Neural crest cell (in vitro differentiated cells): Measurements from ENCODE around the gene NFU1. TPM values are rescaled to one million over a fixed set of nuclear protein-coding genes. Genes with fewer than 3 reads are reported as not detected.

Experiments
- DNase-seq: peaks from one replicate; pipeline ENCODE4 v3.0.0; 2021; ENCODE audit warnings: low read depth, mixed read lengths, low spot score
- H3K27ac Mint-ChIP-seq: one replicate; pipeline ENCODE4 v1.8.0; 2021; ENCODE audit warnings: mild to moderate bottlenecking, mixed read lengths; ENCODE audit not compliant: unreplicated experiment
- H3K27me3 Mint-ChIP-seq: 2 replicates; pipeline ENCODE4 v1.8.0; 2021; ENCODE audit warnings: low read depth, mild to moderate bottlenecking, mixed read lengths
- H3K36me3 Mint-ChIP-seq: 2 replicates; pipeline ENCODE4 v1.8.0; 2021; ENCODE audit warnings: low read depth, mild to moderate bottlenecking, mixed read lengths
- H3K4me1 Mint-ChIP-seq: 2 replicates; pipeline ENCODE4 v1.8.0; 2021; ENCODE audit warnings: mixed read lengths
- H3K4me3 Mint-ChIP-seq: one replicate; pipeline ENCODE4 v1.8.0; 2021; ENCODE audit warnings: mild to moderate bottlenecking, mixed read lengths
- H3K9me3 Mint-ChIP-seq: 2 replicates; pipeline ENCODE4 v1.8.0; 2021; ENCODE audit warnings: mixed read lengths
- CTCF ChIP-seq: fragments of 200-600 bp; sonication (generic); conservative IDR thresholded peaks from 2 replicates; pipeline ENCODE4 v1.5.0; 2021; ENCODE audit warnings: antibody characterized with exemption, mild to moderate bottlenecking
- total RNA-seq: library from RNA; stranded (reverse); gene quantifications from 2 replicates; pipeline ENCODE4 v1.2.1, GENCODE V29; 2021

The NFU1 gene
- total RNA-seq, 1 donor from 2014 or later = 42.7 TPM

GRCh38 chr2:69466728-69467127 is 29.5 kb upstream of the NFU1 start:
- no peak for DNase-seq
- H3K9me3 Mint-ChIP-seq = no peaks in the 10 kb centered on the region
- no peak for TF ChIP-seq CTCF
- peaks cover 10% of the 10 kb centered on the region for H3K36me3 Mint-ChIP-seq
- no peaks in the 10 kb centered on the region for H3K27me3 Mint-ChIP-seq
- no peaks in the 10 kb centered on the region for H3K4me1 Mint-ChIP-seq
- H3K27ac Mint-ChIP-seq = no peak overlapping the region
- H3K4me3 Mint-ChIP-seq = no peak overlapping the region

GRCh38 chr2:69465513-69466456 is 28.6 kb upstream of the NFU1 start:
- H3K9me3 Mint-ChIP-seq = no peaks in the 10 kb centered on the region
- TF ChIP-seq CTCF = no peak
- no peaks in the 10 kb centered on the region for H3K27me3 Mint-ChIP-seq
- H3K4me1 Mint-ChIP-seq = no peaks in the 10 kb centered on the region
- peaks cover 10% of the 10 kb centered on the region for H3K36me3 Mint-ChIP-seq
- DNase-seq = no peak
- H3K4me3 Mint-ChIP-seq = no peak overlapping the region
- no peak overlapping the region for H3K27ac Mint-ChIP-seq

DNA sequence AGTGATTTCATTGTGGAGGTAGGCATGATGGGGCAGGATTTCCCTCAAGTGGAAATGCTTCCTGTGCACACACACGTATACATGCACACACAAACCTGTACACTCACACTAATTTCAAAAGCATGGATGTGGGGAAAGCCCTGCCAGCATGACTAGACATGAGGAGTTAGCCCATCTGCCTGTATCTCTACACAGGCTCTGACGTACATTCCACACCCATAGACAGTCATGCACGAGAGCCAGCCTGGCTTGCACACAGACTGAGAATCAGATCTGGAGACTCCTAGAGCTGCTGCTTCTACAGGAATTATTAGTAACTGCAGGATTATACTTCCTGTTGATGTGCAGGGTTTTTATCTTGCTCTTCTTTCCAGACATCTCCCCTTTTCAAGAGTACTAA is 27.3 kb upstream of the NFU1 start:
- H3K27ac Mint-ChIP-seq = no peak overlapping the region
- H3K27me3 Mint-ChIP-seq = no peaks in the 10 kb centered on the region
- no peak overlapping the region for H3K4me3 Mint-ChIP-seq
- no peak for TF ChIP-seq CTCF
- DNase-seq = no peak
- H3K9me3 Mint-ChIP-seq = no peaks in the 10 kb centered on the region
- no peaks in the 10 kb centered on the region for H3K4me1 Mint-ChIP-seq
- H3K36me3 Mint-ChIP-seq = peaks cover 10% of the 10 kb centered on the region

DNA sequence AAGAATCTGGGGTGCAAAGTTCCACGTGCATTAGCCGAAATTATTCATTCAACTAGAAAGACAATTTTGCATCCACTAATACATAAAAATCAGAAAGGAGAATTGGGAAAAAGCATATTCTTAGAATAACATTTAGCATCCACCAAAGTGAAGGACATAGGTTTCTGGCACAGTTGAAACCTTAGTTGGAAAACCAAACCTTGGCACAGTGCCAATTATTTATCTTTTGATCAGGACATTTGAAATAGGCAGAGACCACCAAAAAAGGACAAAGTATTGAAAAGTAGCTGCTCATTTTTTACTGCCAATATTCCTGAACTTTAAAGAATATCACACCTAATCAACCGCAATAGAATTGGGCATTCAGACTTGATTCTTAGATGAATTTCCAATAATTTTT is 25.5 kb upstream of the NFU1 start:
- Mint-ChIP-seq H3K9me3 (no peaks in the 10 kb centered on the region), H3K36me3 (peaks cover 10% of the 10 kb centered on the region), H3K4me1 (no peaks in the 10 kb centered on the region), H3K27me3 (no peaks in the 10 kb centered on the region), H3K4me3 (no peak overlapping the region), H3K27ac (no peak overlapping the region)
- DNase-seq = no peak
- TF ChIP-seq CTCF = no peak

DNA sequence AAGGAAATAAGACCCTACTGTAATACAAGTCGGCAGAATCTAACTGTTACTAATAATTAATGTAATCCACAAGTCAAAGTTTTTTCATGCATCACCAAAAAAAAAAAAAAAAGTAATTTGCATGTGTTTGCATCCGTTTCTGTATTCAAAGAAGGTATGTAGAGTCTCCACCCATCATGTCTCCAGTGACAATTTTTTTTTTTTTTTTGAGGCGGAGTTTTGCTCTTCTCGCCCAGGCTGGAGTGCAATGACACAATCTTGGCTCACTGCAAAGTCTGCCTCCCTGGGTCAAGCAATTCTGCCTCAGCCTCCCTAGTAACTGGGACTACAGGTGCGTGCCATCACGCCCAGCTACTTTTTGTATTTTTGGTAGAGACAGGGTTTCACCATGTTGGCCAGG is 24.2 kb upstream of the NFU1 start:
- H3K9me3 Mint-ChIP-seq = no peaks in the 10 kb centered on the region
- DNase-seq = no peak
- H3K27me3 Mint-ChIP-seq = no peaks in the 10 kb centered on the region
- no peak for TF ChIP-seq CTCF
- H3K4me1 Mint-ChIP-seq = no peaks in the 10 kb centered on the region
- H3K4me3 Mint-ChIP-seq = no peak overlapping the region
- H3K36me3 Mint-ChIP-seq = peaks cover 10% of the 10 kb centered on the region
- no peak overlapping the region for H3K27ac Mint-ChIP-seq
